ENCODE measurements around the gene ADGRG4. TPM values are rescaled to one million over a fixed set of nuclear protein-coding genes. Genes with fewer than 3 reads are reported as not detected.

The ADGRG4 gene
- total and polyA plus RNA-seq, 2 of the 8 experiments (the other 6 are each of a cell fraction or from before 2014, with no cell fraction given), result not detected

GRCh38 chrX:136318156-136318555, 17.4 kb downstream of the ADGRG4 start:
- H4K8ac ChIP-seq (ENCODE audit: extremely low read depth, insufficient read depth, low read length), result no peak overlapping the region
- no peak overlapping the region for H3K27ac ChIP-seq (ENCODE audit: low read depth, low read length)
- FAIRE-seq, result no peak
- no peak for TF ChIP-seq SIX5 (IDR thresholded peaks at IDR 0.05; ENCODE audit: low read depth, low read length)
- no peak for TF ChIP-seq TEAD4 (IDR thresholded peaks at IDR 0.05; ENCODE audit: low read depth, low read length)
- no peak for TF ChIP-seq EZH2 (IDR thresholded peaks at IDR 0.05; ENCODE audit: low read depth, low read length, severe bottlenecking)
- TF ChIP-seq SUZ12 (IDR thresholded peaks at IDR 0.05; ENCODE audit: low read length), result no peak
- TF ChIP-seq SIRT6 (IDR thresholded peaks at IDR 0.05; ENCODE audit: low read length), result no peak

More at GRCh38 chrX:136318156-136318555, 17.4 kb downstream of the ADGRG4 start:
- WGBS, 2 experiments (ENCODE audit: extremely low coverage in 1 of 2, insufficient coverage in 1 of 2, insufficient read length in 1 of 2, insufficient replicate concordance in 2 of 2, low coverage in 1 of 2, low lambda C conversion rate in 2 of 2, missing lambda C conversion rate in 1 of 2), result 96% methylated on average over 2 of the region's 2 CpGs; no CpG with 5 or more reads in 1 of the 2 experiments
- no peak for DNase-seq (ENCODE audit: low read depth in 1 of 2, low spot score in 2 of 2)
- H3K36me3 ChIP-seq (ENCODE audit: control insufficient read depth in 2 of 4, insufficient read depth in 4 of 4, low read length in 3 of 4), result no peaks in the 10 kb centered on the region
- no peaks in the 10 kb centered on the region for H3K9me3 ChIP-seq (ENCODE audit: insufficient read depth in 2 of 2, low read depth in 1 of 2, low read length in 1 of 2)
- no peak overlapping the region for H3K14ac ChIP-seq (ENCODE audit: insufficient read length)
- no peak overlapping the region for H2BK12ac ChIP-seq (ENCODE audit: low read depth, low read length)
- no peaks in the 10 kb centered on the region for H3K4me1 ChIP-seq (replicated peaks in 1 of 4; ENCODE audit: control insufficient read depth in 3 of 4, insufficient read depth in 4 of 4, low read length in 3 of 4)
- H3K27me3 ChIP-seq (replicated peaks in 1 of 4; ENCODE audit: control insufficient read depth in 3 of 4, extremely low read depth in 1 of 4, insufficient read depth in 3 of 4, low read length in 3 of 4), result no peaks in the 10 kb centered on the region
- no peak overlapping the region for H4K91ac ChIP-seq (replicated peaks; ENCODE audit: insufficient read length, low read length)
- no peak overlapping the region for H3K18ac ChIP-seq (ENCODE audit: extremely low read depth, low read length)
- no peak overlapping the region for H2BK5ac ChIP-seq (ENCODE audit: low read depth, low read length)
- H2AK5ac ChIP-seq (ENCODE audit: low read depth, low read length), result no peak overlapping the region
- H3K79me1 ChIP-seq (ENCODE audit: low read depth, low read length), result no peaks in the 10 kb centered on the region
- H2AFZ ChIP-seq (ENCODE audit: low read length), result no peak overlapping the region
- H3K4ac ChIP-seq (replicated peaks; ENCODE audit: insufficient read length, low read depth, low read length), result no peak overlapping the region
- no peak overlapping the region for H4K5ac ChIP-seq (ENCODE audit: insufficient read length, low read depth, low read length)
- H3K79me2 ChIP-seq (ENCODE audit: control insufficient read depth in 1 of 2, insufficient read depth in 2 of 2, low read length in 2 of 2), result no peaks in the 10 kb centered on the region
- no peak overlapping the region for H3K23ac ChIP-seq (ENCODE audit: insufficient read length)
- H3K4me2 ChIP-seq (ENCODE audit: insufficient read depth in 1 of 2, low read depth in 2 of 2, low read length in 2 of 2), result no peak overlapping the region
- no peak overlapping the region for H3K56ac ChIP-seq (replicated peaks; ENCODE audit: insufficient read length, low read depth, low read length)
- H4K20me1 ChIP-seq (replicated peaks in 1 of 2; ENCODE audit: control insufficient read depth in 1 of 2, insufficient read depth in 2 of 2, low read length in 2 of 2), result no peaks in the 10 kb centered on the region
- H2BK15ac ChIP-seq (ENCODE audit: low read length), result no peak overlapping the region
- H2BK120ac ChIP-seq (replicated peaks; ENCODE audit: low read depth, low read length), result no peak overlapping the region
- H3K9ac ChIP-seq (replicated peaks in 1 of 4; ENCODE audit: extremely low read depth in 1 of 4, low read depth in 3 of 4, low read length in 3 of 4), result no peak overlapping the region
- H3K23me2 ChIP-seq (ENCODE audit: low read depth, low read length), result no peaks in the 10 kb centered on the region; the same call in 1 of the 2 replicates
- ChIA-PET CTCF (ENCODE audit: partially characterized antibody) (interaction anchor here (1.1 kb wide), 1 partner anchor 19 kb away, joined by 3 read pairs; no protein-coding TSS in a partner anchor), POLR2A (ENCODE audit: partially characterized antibody) (no interaction called here)
- H3K4me3 ChIP-seq (ENCODE audit: extremely low read depth in 1 of 4, insufficient read depth in 2 of 4, low read depth in 3 of 4, low read length in 4 of 4), result no peak overlapping the region
- no peak overlapping the region for H2BK20ac ChIP-seq (ENCODE audit: low read length)
